Measurements from ENCODE around the gene COL6A3. TPM values are rescaled to one million over a fixed set of nuclear protein-coding genes. Genes with fewer than 3 reads are reported as not detected.

Gene COL6A3
- polyA plus RNA-seq, 3 donors: not detected

DNA sequence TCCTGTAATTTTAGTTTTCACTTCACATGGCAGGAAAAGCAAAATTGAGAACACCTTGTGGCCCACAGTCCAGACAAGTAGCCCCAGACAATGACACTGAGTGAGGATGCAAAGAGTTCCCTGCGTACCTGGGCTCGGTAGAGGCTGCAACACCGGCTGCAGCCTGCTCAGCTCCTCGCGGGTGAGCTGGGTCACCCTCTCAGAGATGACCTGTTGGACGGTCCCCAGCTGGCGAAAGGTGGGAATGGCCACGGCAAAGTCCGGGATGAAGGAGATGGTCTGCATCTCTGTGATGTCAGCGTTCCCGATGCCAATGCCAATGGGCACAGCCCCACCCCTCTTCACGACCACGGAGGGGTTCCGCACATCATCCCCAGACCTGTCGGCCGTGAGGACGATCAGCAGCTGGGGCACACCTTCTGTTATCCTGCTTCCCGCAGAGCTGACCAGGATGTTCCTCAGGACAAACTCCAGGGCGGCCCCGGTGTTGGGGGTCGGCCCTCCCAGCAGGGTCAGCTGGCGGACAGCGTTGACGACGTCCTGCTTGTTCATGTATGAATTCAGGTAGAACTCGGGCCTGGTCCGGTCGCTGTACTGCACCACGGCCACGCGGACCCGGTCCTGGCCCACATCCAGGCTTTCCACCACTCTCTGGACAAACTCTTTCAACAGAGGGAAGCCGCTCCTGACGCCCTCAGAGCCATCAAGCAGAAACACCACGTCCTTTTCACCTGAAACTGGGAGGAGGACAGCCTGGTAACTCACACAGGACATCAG, 39.5 kb downstream of the COL6A3 start:
- H3K4me3 Mint-ChIP-seq: no peak overlapping the region
- H3K27ac Mint-ChIP-seq: no peak overlapping the region
- intact Hi-C loops (cut with micrococcal nuclease): no loop called here

DNA sequence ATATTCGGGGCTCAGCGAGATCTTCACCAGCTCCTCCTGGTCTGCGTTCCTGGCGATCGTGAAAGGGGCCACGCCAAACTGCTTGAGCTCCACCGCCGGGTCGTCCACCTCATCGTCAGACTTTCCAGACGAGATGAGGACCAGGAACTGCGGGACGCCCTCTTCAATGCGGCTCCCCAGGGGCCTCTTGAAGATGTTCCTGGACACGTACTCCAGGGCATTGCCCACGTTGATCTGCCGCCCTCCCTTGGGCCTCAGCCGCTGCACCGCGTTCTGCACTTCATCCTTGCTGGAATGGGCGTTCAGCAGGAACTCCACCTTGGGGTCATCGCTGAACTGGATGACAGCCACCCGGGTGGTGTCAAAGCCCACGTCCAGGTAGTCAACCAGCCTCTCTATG, 42.1 kb downstream of the COL6A3 start:
- Histone ChIP-seq H3K4me3 (replicated peaks in 1 of 3; ENCODE audit: low read depth in 2 of 3, low read length in 3 of 3) (no peak overlapping the region), H3K27ac (ENCODE audit: low read depth in 1 of 2, low read length in 2 of 2) (no peak overlapping the region), H3K9ac (ENCODE audit: insufficient read depth, low read length, poor library complexity, severe bottlenecking) (no peak overlapping the region), H2AFZ (ENCODE audit: insufficient read depth, low read depth, low read length, poor library complexity, severe bottlenecking) (no peak overlapping the region), H3K27me3 (ENCODE audit: control insufficient read depth in 2 of 2, insufficient read depth in 2 of 2, low read length in 2 of 2) (no peaks in the 10 kb centered on the region), H4K20me1 (ENCODE audit: insufficient read depth, low read length) (no peaks in the 10 kb centered on the region), H3K36me3 (replicated peaks in 1 of 2; ENCODE audit: control insufficient read depth in 1 of 2, insufficient read depth in 2 of 2, low read length in 2 of 2) (no peaks in the 10 kb centered on the region), H3K4me1 (ENCODE audit: control insufficient read depth in 1 of 2, insufficient read depth in 2 of 2, low read length in 2 of 2) (no peaks in the 10 kb centered on the region), H3K4me2 (replicated peaks; ENCODE audit: extremely low read depth, low read length, poor library complexity, severe bottlenecking) (no peak overlapping the region), H3K79me2 (ENCODE audit: insufficient read depth, low read length) (no peaks in the 10 kb centered on the region), H3K9me3 (replicated peaks in 1 of 2; ENCODE audit: control insufficient read depth in 1 of 2, insufficient read depth in 1 of 2, low read length in 2 of 2) (no peaks in the 10 kb centered on the region)
- no peak overlapping the region for H3K27ac Mint-ChIP-seq
- intact Hi-C loops (cut with micrococcal nuclease): no loop called here
- H3K27me3 Mint-ChIP-seq (ENCODE audit: low read depth in 3 of 3): peaks cover 2 to 8% (median 2%) of the 10 kb centered on the region in 3 donors
- WGBS (ENCODE audit: insufficient coverage): 94% methylated on average over 24 of the region's 24 CpGs
- TF ChIP-seq, protein P1, sequence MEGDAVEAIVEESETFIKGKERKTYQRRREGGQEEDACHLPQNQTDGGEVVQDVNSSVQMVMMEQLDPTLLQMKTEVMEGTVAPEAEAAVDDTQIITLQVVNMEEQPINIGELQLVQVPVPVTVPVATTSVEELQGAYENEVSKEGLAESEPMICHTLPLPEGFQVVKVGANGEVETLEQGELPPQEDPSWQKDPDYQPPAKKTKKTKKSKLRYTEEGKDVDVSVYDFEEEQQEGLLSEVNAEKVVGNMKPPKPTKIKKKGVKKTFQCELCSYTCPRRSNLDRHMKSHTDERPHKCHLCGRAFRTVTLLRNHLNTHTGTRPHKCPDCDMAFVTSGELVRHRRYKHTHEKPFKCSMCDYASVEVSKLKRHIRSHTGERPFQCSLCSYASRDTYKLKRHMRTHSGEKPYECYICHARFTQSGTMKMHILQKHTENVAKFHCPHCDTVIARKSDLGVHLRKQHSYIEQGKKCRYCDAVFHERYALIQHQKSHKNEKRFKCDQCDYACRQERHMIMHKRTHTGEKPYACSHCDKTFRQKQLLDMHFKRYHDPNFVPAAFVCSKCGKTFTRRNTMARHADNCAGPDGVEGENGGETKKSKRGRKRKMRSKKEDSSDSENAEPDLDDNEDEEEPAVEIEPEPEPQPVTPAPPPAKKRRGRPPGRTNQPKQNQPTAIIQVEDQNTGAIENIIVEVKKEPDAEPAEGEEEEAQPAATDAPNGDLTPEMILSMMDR (IDR thresholded peaks at IDR 0.05): no peak
- H3K4me1 Mint-ChIP-seq: no peaks in the 10 kb centered on the region
- peaks cover 0 to 3% (median 0%) of the 10 kb centered on the region in 7 donors for H3K9me3 Mint-ChIP-seq
- no peak overlapping the region for H3K4me3 Mint-ChIP-seq
- no peak for DNase-seq
- H3K36me3 Mint-ChIP-seq: no peaks in the 10 kb centered on the region

More for the DNA sequence above, 39.5 kb downstream of the COL6A3 start:
- Histone ChIP-seq H3K4me1 (ENCODE audit: control insufficient read depth in 1 of 2, insufficient read depth in 2 of 2, low read length in 2 of 2) (no peaks in the 10 kb centered on the region), H3K4me3 (replicated peaks in 1 of 3; ENCODE audit: low read depth in 2 of 3, low read length in 3 of 3) (no peak overlapping the region), H2AFZ (ENCODE audit: insufficient read depth, low read depth, low read length, poor library complexity, severe bottlenecking) (no peak overlapping the region), H3K27me3 (ENCODE audit: control insufficient read depth in 2 of 2, insufficient read depth in 2 of 2, low read length in 2 of 2) (no peaks in the 10 kb centered on the region), H3K9me3 (replicated peaks in 1 of 2; ENCODE audit: control insufficient read depth in 1 of 2, insufficient read depth in 1 of 2, low read length in 2 of 2) (peaks cover 0 to 4% of the 10 kb centered on the region in 2 donors), H3K9ac (ENCODE audit: insufficient read depth, low read length, poor library complexity, severe bottlenecking) (no peak overlapping the region), H3K79me2 (ENCODE audit: insufficient read depth, low read length) (no peaks in the 10 kb centered on the region), H3K27ac (ENCODE audit: low read depth in 1 of 2, low read length in 2 of 2) (no peak overlapping the region), H4K20me1 (ENCODE audit: insufficient read depth, low read length) (no peaks in the 10 kb centered on the region), H3K36me3 (replicated peaks in 1 of 2; ENCODE audit: control insufficient read depth in 1 of 2, insufficient read depth in 2 of 2, low read length in 2 of 2) (no peaks in the 10 kb centered on the region), H3K4me2 (replicated peaks; ENCODE audit: extremely low read depth, low read length, poor library complexity, severe bottlenecking) (no peak overlapping the region)
- TF ChIP-seq, protein P1 (IDR thresholded peaks at IDR 0.05): no peak
- no peaks in the 10 kb centered on the region for H3K36me3 Mint-ChIP-seq
- WGBS (ENCODE audit: insufficient coverage): 91% methylated on average over 34 of the region's 35 CpGs
- peaks cover 0 to 7% (median 0%) of the 10 kb centered on the region in 7 donors for H3K9me3 Mint-ChIP-seq
- peaks cover 4 to 8% (median 4%) of the 10 kb centered on the region in 3 donors for H3K27me3 Mint-ChIP-seq (ENCODE audit: low read depth in 3 of 3)
- H3K4me1 Mint-ChIP-seq: no peaks in the 10 kb centered on the region
- no peak for DNase-seq

Data from CD14-positive monocyte (primary cell).